Left ventricle myocardium inferior (tissue), 1 donor: Measurements from ENCODE around the gene ANKRD33B. TPM values are rescaled to one million over a fixed set of nuclear protein-coding genes. Genes with fewer than 3 reads are reported as not detected.

Source experiments
- DNase-seq: peaks from one replicate; pipeline ENCODE4 v3.0.0-alpha.2; 2020
- H3K27ac ChIP-seq: fragments of 200-600 bp; replicated peaks from 2 replicates; pipeline ENCODE4 v1.8.0; 2021
- H3K27me3 ChIP-seq: fragments of 200-600 bp; 2 replicates; pipeline ENCODE4 v1.8.0; 2021; ENCODE audit warnings: low read depth
- H3K36me3 ChIP-seq: fragments of 200-600 bp; 2 replicates; pipeline ENCODE4 v1.8.0; 2021
- H3K4me1 ChIP-seq: fragments of 200-600 bp; 2 replicates; pipeline ENCODE4 v1.8.0; 2021
- H3K4me3 ChIP-seq: fragments of 200-600 bp; 2 replicates; pipeline ENCODE4 v1.8.0; 2021; ENCODE audit warnings: mild to moderate bottlenecking, moderate library complexity
- H3K9me3 ChIP-seq: fragments of 200-600 bp; replicated peaks from 2 replicates; pipeline ENCODE4 v1.8.0; 2021
- CTCF ChIP-seq: fragments of 200-600 bp; IDR thresholded peaks from 2 replicates; pipeline ENCODE4 v1.8.0; 2021; ENCODE audit warnings: antibody characterized with exemption, mild to moderate bottlenecking, borderline replicate concordance
- intact Hi-C: fragments of 100-400 bp; cut with micrococcal nuclease; formaldehyde crosslinking; loops from one replicate; pipeline ENCODE4 v1.11.0; 2022
- total RNA-seq: library from RNA; stranded (reverse); fragmentation: NEBNext Ultra II Directional; extraction: Animal tissue kit (Norgen Biotek cat#: 25700); gene quantifications from one replicate; pipeline ENCODE4 v1.2.1, GENCODE V29; 2021
- donor health status: DM: no; HTN: yes; CAD: no; lungs with severe emphysema.

ANKRD33B gene
- total RNA-seq, 1 donor from 2014 or later = 15.2 TPM

GRCh38 chr5:10631316-10631996 is 67.6 kb downstream of the ANKRD33B start:
- H3K4me1 ChIP-seq = peaks cover 33% of the 10 kb centered on the region
- intact Hi-C loops = no loop called here
- DNase-seq = no peak

GRCh38 chr5:10632110-10632761 is 68.4 kb downstream of the ANKRD33B start:
- intact Hi-C loops = no loop called here

More at GRCh38 chr5:10631316-10631996, 67.6 kb downstream of the ANKRD33B start:
- Histone ChIP-seq H3K27me3 (no peaks in the 10 kb centered on the region), H3K36me3 (no peaks in the 10 kb centered on the region), H3K9me3 (no peaks in the 10 kb centered on the region), H3K4me3 (no peak overlapping the region), H3K27ac (no peak overlapping the region)
- TF ChIP-seq CTCF = no peak

GRCh38 chr5:10633271-10634049 is 69.6 kb downstream of the ANKRD33B start:
- TF ChIP-seq CTCF = no peak
- peaks cover 13% of the 10 kb centered on the region for H3K4me1 ChIP-seq
- intact Hi-C loops = no loop called here
- H3K36me3 ChIP-seq = peaks cover 4% of the 10 kb centered on the region
- no peaks in the 10 kb centered on the region for H3K27me3 ChIP-seq
- no peak overlapping the region for H3K27ac ChIP-seq
- no peaks in the 10 kb centered on the region for H3K9me3 ChIP-seq
- no peak for DNase-seq
- H3K4me3 ChIP-seq = no peak overlapping the region

More at GRCh38 chr5:10632110-10632761, 68.4 kb downstream of the ANKRD33B start:
- Histone ChIP-seq H3K4me1 (peaks cover 25% of the 10 kb centered on the region), H3K36me3 (no peaks in the 10 kb centered on the region), H3K4me3 (no peak overlapping the region), H3K27ac (no peak overlapping the region), H3K27me3 (no peaks in the 10 kb centered on the region), H3K9me3 (no peaks in the 10 kb centered on the region)
- no peak for DNase-seq
- no peak for TF ChIP-seq CTCF

GRCh38 chr5:10634050-10634449 is 70.2 kb downstream of the ANKRD33B start:
- intact Hi-C loops = no loop called here
- no peak for TF ChIP-seq CTCF
- Histone ChIP-seq H3K27ac (no peak overlapping the region), H3K4me1 (peaks cover 12% of the 10 kb centered on the region), H3K4me3 (no peak overlapping the region), H3K36me3 (peaks cover 4% of the 10 kb centered on the region), H3K27me3 (no peaks in the 10 kb centered on the region), H3K9me3 (no peaks in the 10 kb centered on the region)
- DNase-seq = no peak

GRCh38 chr5:10634562-10634961 is 70.7 kb downstream of the ANKRD33B start:
- H3K36me3 ChIP-seq = peaks cover 4% of the 10 kb centered on the region
- DNase-seq = no peak
- H3K27ac ChIP-seq = no peak overlapping the region
- H3K27me3 ChIP-seq = no peaks in the 10 kb centered on the region
- no peak overlapping the region for H3K4me3 ChIP-seq
- no peak for TF ChIP-seq CTCF
- peaks cover 12% of the 10 kb centered on the region for H3K4me1 ChIP-seq
- intact Hi-C loops = no loop called here
- H3K9me3 ChIP-seq = no peaks in the 10 kb centered on the region
